Neural cell (in vitro differentiated cells): Measurements from ENCODE around the gene ZNF71.

Experiments used
- EP300 ChIP-seq: fragments of 450-650 bp; conservative IDR thresholded peaks from 2 replicates; pipeline ENCODE4 v1.6.1; 2014; ENCODE audit warnings: antibody characterized with exemption, mild to moderate bottlenecking, moderate library complexity; ENCODE audit not compliant: poor library complexity, severe bottlenecking
- POLR2AphosphoS5 ChIP-seq: IDR thresholded peaks from 2 replicates; pipeline ENCODE4 v1.6.1; 2012
- RAD21 ChIP-seq: fragments of 450-650 bp; conservative IDR thresholded peaks from 2 replicates; pipeline ENCODE4 v1.6.1; 2014; ENCODE audit warnings: antibody characterized with exemption, mild to moderate bottlenecking, moderate library complexity
- SMC3 ChIP-seq: fragments of 450-650 bp; conservative IDR thresholded peaks from 2 replicates; pipeline ENCODE4 v1.6.1; 2014; ENCODE audit warnings: antibody characterized with exemption, mild to moderate bottlenecking, moderate library complexity; ENCODE audit not compliant: poor library complexity
- TF ChIP-seq, protein P1 (sequence below): fragments of 450-650 bp; IDR thresholded peaks from 2 replicates; pipeline ENCODE4 v1.5.1; 2014; ENCODE audit warnings: antibody characterized with exemption, mild to moderate bottlenecking, moderate library complexity; ENCODE audit not compliant: poor library complexity, severe bottlenecking

DNA sequence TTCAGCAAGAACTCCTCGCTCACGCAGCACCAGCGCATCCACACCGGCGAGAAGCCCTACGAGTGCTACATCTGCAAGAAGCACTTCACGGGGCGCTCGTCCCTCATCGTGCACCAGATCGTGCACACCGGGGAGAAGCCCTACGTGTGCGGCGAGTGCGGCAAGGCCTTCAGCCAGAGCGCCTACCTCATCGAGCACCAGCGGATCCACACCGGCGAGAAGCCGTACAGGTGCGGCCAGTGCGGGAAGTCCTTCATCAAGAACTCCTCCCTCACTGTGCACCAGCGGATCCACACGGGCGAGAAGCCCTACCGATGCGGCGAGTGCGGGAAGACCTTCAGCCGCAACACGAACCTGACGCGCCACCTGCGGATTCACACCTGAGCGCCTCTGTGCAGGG is 27.3 kb downstream of the ZNF71 start:
- no peak for TF ChIP-seq SMC3
- TF ChIP-seq, protein P1, sequence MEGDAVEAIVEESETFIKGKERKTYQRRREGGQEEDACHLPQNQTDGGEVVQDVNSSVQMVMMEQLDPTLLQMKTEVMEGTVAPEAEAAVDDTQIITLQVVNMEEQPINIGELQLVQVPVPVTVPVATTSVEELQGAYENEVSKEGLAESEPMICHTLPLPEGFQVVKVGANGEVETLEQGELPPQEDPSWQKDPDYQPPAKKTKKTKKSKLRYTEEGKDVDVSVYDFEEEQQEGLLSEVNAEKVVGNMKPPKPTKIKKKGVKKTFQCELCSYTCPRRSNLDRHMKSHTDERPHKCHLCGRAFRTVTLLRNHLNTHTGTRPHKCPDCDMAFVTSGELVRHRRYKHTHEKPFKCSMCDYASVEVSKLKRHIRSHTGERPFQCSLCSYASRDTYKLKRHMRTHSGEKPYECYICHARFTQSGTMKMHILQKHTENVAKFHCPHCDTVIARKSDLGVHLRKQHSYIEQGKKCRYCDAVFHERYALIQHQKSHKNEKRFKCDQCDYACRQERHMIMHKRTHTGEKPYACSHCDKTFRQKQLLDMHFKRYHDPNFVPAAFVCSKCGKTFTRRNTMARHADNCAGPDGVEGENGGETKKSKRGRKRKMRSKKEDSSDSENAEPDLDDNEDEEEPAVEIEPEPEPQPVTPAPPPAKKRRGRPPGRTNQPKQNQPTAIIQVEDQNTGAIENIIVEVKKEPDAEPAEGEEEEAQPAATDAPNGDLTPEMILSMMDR: no peak
- TF ChIP-seq RAD21: no peak
- TF ChIP-seq POLR2AphosphoS5: no peak
- no peak for TF ChIP-seq EP300
